ENCODE data around the gene LRRC45.

LRRC45 gene

DNA sequence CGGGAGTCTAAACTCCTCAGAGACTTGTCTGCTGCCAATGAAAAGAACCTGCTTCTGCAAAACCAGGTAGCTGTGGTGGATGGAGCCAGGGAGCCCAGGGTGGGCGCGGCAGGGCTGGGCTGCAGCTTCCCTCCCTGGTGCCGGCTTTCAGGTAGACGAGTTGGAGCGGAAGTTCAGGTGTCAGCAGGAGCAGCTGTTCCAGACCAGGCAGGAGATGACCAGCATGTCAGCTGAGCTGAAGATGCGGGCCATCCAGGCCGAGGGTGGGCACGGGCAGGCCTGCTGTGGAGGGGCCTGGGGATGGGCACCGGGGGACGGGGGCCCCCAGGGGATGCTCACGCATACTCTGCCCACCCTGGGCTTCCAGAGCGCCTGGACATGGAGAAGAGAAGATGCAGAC, 5.1 kb downstream of the LRRC45 start:
- H2AFZ ChIP-seq (ENCODE audit: low read depth, low read length, severe bottlenecking): no peak overlapping the region
- no peaks in the 10 kb centered on the region for H4K20me1 ChIP-seq (ENCODE audit: low read depth, low read length)
- no peaks in the 10 kb centered on the region for H3K9me2 ChIP-seq (replicated peaks; ENCODE audit: insufficient read depth, low read length)
- no peaks in the 10 kb centered on the region for H3K27me3 ChIP-seq (ENCODE audit: low read length)
- no peaks in the 10 kb centered on the region for H3K36me3 ChIP-seq (ENCODE audit: low read length)
- TF ChIP-seq, protein P1, sequence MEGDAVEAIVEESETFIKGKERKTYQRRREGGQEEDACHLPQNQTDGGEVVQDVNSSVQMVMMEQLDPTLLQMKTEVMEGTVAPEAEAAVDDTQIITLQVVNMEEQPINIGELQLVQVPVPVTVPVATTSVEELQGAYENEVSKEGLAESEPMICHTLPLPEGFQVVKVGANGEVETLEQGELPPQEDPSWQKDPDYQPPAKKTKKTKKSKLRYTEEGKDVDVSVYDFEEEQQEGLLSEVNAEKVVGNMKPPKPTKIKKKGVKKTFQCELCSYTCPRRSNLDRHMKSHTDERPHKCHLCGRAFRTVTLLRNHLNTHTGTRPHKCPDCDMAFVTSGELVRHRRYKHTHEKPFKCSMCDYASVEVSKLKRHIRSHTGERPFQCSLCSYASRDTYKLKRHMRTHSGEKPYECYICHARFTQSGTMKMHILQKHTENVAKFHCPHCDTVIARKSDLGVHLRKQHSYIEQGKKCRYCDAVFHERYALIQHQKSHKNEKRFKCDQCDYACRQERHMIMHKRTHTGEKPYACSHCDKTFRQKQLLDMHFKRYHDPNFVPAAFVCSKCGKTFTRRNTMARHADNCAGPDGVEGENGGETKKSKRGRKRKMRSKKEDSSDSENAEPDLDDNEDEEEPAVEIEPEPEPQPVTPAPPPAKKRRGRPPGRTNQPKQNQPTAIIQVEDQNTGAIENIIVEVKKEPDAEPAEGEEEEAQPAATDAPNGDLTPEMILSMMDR (IDR thresholded peaks at IDR 0.05; ENCODE audit: insufficient read depth, low read length, poor library complexity, severe bottlenecking): no peak
- no peak for TF ChIP-seq EZH2phosphoT487 (conservative IDR thresholded peaks at IDR 0.05; ENCODE audit: low read length)
- H3F3A ChIP-seq (ENCODE audit: insufficient read depth): no peaks in the 10 kb centered on the region
- H3K4me2 ChIP-seq (ENCODE audit: low read depth, low read length, poor library complexity, severe bottlenecking): no peak overlapping the region
- H3K9ac ChIP-seq (ENCODE audit: low read length): no peak overlapping the region
- peaks cover 10% of the 10 kb centered on the region; the same call in 1 of the 2 replicates for H3K79me2 ChIP-seq (ENCODE audit: insufficient read depth, low read length)
- no peak overlapping the region for H3K27ac ChIP-seq (ENCODE audit: low read depth, low read length)
- H3K4me3 ChIP-seq (ENCODE audit: insufficient read depth, low read length, poor library complexity, severe bottlenecking): no peak overlapping the region
- no peaks in the 10 kb centered on the region for H3K9me3 ChIP-seq (ENCODE audit: insufficient read depth, low read length)

DNA sequence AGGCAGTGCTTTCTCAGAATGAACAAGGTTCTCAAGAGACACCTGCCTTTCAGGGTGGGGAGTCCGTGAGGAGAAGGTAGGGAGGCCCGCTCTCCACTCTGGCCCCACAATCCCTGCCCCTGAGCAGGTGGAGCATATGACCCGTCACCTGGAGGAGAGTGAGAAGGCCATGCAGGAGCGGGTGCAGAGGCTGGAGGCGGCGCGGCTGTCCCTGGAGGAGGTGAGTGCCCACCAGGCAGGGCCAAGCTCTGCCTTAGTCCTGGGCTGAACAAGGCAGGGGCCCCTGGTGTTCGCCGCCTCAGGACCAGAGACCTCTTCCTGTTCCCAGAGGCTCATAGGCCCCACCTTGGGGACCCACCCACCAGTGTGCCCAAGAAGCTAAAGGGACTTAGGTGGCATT, 5.9 kb downstream of the LRRC45 start:
- no peak overlapping the region for H3K4me2 ChIP-seq (ENCODE audit: low read depth, low read length, poor library complexity, severe bottlenecking)

DNA sequence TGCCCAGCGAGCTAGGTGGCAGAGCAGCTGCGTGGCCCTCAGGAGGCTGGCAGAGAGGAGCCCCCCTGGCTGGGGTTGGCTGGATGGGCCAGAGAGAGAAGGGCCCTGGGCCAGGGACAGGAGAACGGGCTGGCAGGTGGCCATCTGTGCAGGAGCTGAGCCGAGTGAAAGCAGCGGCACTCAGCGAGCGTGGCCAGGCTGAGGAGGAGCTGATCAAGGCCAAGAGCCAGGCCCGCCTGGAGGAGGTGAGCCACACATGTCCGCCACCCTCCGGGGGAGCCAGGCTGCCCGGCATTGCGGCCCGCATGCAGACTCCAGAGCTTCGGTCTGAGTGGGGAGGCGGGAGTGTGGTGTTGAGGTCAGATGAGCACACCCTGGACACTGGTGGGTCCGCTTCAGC, 6.3 kb downstream of the LRRC45 start:
- H2AFZ ChIP-seq (ENCODE audit: low read depth, low read length, severe bottlenecking): no peak overlapping the region
- TF ChIP-seq EZH2phosphoT487 (conservative IDR thresholded peaks at IDR 0.05; ENCODE audit: low read length): no peak
- TF ChIP-seq, protein P1 (IDR thresholded peaks at IDR 0.05; ENCODE audit: insufficient read depth, low read length, poor library complexity, severe bottlenecking): no peak
- H4K20me1 ChIP-seq (ENCODE audit: low read depth, low read length): no peaks in the 10 kb centered on the region
- H3K4me2 ChIP-seq (ENCODE audit: low read depth, low read length, poor library complexity, severe bottlenecking): no peak overlapping the region
- H3K9ac ChIP-seq (ENCODE audit: low read length): no peak overlapping the region
- no peak overlapping the region for H3K27ac ChIP-seq (ENCODE audit: low read depth, low read length)
- H3K36me3 ChIP-seq (ENCODE audit: low read length): no peaks in the 10 kb centered on the region
- no peaks in the 10 kb centered on the region for H3K79me2 ChIP-seq (ENCODE audit: insufficient read depth, low read length)
- no peaks in the 10 kb centered on the region for H3K9me2 ChIP-seq (replicated peaks; ENCODE audit: insufficient read depth, low read length)
- no peaks in the 10 kb centered on the region for H3K27me3 ChIP-seq (ENCODE audit: low read length)
- no peaks in the 10 kb centered on the region for H3K9me3 ChIP-seq (ENCODE audit: insufficient read depth, low read length)
- H3F3A ChIP-seq (ENCODE audit: insufficient read depth): no peaks in the 10 kb centered on the region
- no peak overlapping the region for H3K4me3 ChIP-seq (ENCODE audit: insufficient read depth, low read length, poor library complexity, severe bottlenecking)

More for the DNA sequence above, 5.9 kb downstream of the LRRC45 start:
- Histone ChIP-seq H3K9me3 (ENCODE audit: insufficient read depth, low read length) (no peaks in the 10 kb centered on the region), H3K79me2 (ENCODE audit: insufficient read depth, low read length) (peaks cover 4% of the 10 kb centered on the region; the same call in 1 of the 2 replicates), H2AFZ (ENCODE audit: low read depth, low read length, severe bottlenecking) (no peak overlapping the region), H3K9me2 (replicated peaks; ENCODE audit: insufficient read depth, low read length) (no peaks in the 10 kb centered on the region), H4K20me1 (ENCODE audit: low read depth, low read length) (no peaks in the 10 kb centered on the region), H3F3A (ENCODE audit: insufficient read depth) (no peaks in the 10 kb centered on the region), H3K27ac (ENCODE audit: low read depth, low read length) (no peak overlapping the region), H3K9ac (ENCODE audit: low read length) (no peak overlapping the region), H3K36me3 (ENCODE audit: low read length) (no peaks in the 10 kb centered on the region), H3K27me3 (ENCODE audit: low read length) (no peaks in the 10 kb centered on the region), H3K4me3 (ENCODE audit: insufficient read depth, low read length, poor library complexity, severe bottlenecking) (no peak overlapping the region)
- TF ChIP-seq, protein P1 (IDR thresholded peaks at IDR 0.05; ENCODE audit: insufficient read depth, low read length, poor library complexity, severe bottlenecking): no peak
- no peak for TF ChIP-seq EZH2phosphoT487 (conservative IDR thresholded peaks at IDR 0.05; ENCODE audit: low read length)
